ENCODE results near the gene BMPER. TPM values are rescaled to one million over a fixed set of nuclear protein-coding genes. Genes with fewer than 3 reads are reported as not detected.

BMPER gene
- total RNA-seq, 1 donor = 11.2 TPM

DNA sequence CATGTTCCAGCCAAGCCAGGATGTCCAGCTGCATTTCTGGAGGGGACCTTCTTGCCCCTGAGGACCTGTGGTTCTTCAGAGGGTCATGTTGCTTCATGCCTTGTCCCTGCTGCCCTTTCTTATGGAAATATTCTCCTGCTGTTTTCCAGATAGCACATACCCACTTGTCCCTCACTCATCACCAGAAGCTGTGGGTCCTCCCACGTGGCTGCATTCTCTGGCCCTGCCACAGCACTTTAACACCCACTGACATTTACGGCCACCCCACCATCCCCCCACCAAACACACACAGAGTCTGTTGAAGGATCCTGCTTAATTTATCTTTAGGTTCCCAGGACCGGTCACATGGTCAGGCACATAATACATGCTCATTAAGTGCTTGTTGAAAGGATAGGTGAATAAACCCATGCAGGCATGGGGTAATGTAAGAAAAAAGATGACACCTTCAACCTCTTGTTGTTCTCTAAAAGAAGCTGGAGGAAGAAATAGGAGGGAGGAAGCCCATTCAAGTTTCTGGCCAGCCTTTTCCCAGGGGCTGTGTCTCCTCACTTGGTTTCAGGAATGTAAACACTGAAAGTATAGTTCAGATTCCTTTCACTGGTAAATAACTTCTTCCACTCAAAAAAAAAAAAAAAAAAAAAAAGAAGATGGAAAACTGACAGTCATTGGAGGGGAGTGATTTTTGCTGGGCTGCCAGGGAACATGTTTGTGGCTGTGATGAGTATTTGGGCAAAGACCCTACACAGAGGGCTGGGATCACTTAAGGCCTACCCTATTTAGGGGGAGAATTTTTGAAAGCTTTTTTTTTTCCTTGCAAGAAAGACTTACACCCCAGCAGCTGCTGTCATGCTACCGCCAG is 19.8 kb upstream of the BMPER start:
- Histone ChIP-seq H4K20me1 (ENCODE audit: insufficient read depth, low read length) (no peaks in the 10 kb centered on the region), H3K9me3 (ENCODE audit: low read depth, low read length) (no peaks in the 10 kb centered on the region), H3K27me3 (ENCODE audit: insufficient read depth, low read length) (no peaks in the 10 kb centered on the region), H3K79me2 (ENCODE audit: insufficient read depth, low read length) (no peaks in the 10 kb centered on the region), H3K4me2 (ENCODE audit: insufficient read depth, low read length) (no peak overlapping the region), H2AFZ (ENCODE audit: low read length) (no peak overlapping the region), H3K4me3 (ENCODE audit: insufficient read depth, low read length) (no peak overlapping the region), H3K36me3 (ENCODE audit: insufficient read depth, low read length) (no peaks in the 10 kb centered on the region), H3K4me1 (ENCODE audit: insufficient read depth, low read length) (peaks cover 19% of the 10 kb centered on the region), H3K27ac (ENCODE audit: low read depth, low read length) (no peak overlapping the region)
- TF ChIP-seq, protein P1, sequence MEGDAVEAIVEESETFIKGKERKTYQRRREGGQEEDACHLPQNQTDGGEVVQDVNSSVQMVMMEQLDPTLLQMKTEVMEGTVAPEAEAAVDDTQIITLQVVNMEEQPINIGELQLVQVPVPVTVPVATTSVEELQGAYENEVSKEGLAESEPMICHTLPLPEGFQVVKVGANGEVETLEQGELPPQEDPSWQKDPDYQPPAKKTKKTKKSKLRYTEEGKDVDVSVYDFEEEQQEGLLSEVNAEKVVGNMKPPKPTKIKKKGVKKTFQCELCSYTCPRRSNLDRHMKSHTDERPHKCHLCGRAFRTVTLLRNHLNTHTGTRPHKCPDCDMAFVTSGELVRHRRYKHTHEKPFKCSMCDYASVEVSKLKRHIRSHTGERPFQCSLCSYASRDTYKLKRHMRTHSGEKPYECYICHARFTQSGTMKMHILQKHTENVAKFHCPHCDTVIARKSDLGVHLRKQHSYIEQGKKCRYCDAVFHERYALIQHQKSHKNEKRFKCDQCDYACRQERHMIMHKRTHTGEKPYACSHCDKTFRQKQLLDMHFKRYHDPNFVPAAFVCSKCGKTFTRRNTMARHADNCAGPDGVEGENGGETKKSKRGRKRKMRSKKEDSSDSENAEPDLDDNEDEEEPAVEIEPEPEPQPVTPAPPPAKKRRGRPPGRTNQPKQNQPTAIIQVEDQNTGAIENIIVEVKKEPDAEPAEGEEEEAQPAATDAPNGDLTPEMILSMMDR (IDR thresholded peaks at IDR 0.05; ENCODE audit: extremely low read depth, low read depth, low read length) = no peak
- DNase-seq (ENCODE audit: insufficient read length, low spot score, missing footprints) = no peak

- DNase-seq (ENCODE audit: insufficient read length, low spot score, missing footprints) = no peak
- Histone ChIP-seq H3K27ac (ENCODE audit: low read depth, low read length) (no peak overlapping the region), H3K4me2 (ENCODE audit: insufficient read depth, low read length) (no peak overlapping the region), H3K36me3 (ENCODE audit: insufficient read depth, low read length) (no peaks in the 10 kb centered on the region), H3K4me3 (ENCODE audit: insufficient read depth, low read length) (no peak overlapping the region), H4K20me1 (ENCODE audit: insufficient read depth, low read length) (no peaks in the 10 kb centered on the region), H3K27me3 (ENCODE audit: insufficient read depth, low read length) (no peaks in the 10 kb centered on the region), H3K4me1 (ENCODE audit: insufficient read depth, low read length) (peaks cover 12% of the 10 kb centered on the region), H3K9me3 (ENCODE audit: low read depth, low read length) (no peaks in the 10 kb centered on the region), H3K79me2 (ENCODE audit: insufficient read depth, low read length) (no peaks in the 10 kb centered on the region), H2AFZ (ENCODE audit: low read length) (no peak overlapping the region)
- TF ChIP-seq, protein P1 (IDR thresholded peaks at IDR 0.05; ENCODE audit: extremely low read depth, low read depth, low read length) = peak; percentile 26
Measured at GRCh38 chr7:33886149-33886623, 19.2 kb upstream of the BMPER start.

DNA sequence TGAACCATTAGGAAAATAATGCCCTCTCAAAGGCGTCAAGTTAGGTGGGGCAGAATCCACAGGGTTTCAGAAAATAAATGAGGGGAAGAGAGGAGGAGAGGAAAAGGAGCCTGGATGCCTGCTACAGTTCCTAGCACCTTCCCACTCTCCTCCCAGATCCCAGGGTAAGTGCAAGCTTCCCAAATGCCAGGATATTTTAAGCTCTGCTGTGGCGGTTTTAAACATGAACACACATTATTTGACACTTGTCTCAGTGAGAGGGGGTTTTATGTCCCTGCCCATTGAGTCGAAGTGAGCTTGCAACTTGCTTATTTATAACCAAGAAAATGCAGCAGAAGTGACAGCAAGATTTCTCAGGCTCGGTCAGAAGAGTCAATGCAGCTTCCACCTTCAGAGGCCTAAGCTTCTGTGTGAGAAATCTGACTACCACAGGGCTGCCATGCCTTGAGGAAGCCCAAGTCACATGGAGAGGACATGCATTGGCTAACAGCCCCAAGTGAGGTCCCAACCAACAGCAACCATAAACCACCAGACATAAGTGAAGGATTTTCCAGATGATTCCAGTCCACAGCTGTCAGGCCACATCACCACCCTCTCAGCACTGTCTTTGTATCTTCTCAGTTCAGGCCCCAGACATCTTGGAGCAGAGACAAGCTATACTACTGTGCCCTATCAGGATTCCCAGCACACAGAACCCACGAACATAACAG is 17.9 kb upstream of the BMPER start:
- no peaks in the 10 kb centered on the region for H3K36me3 ChIP-seq (ENCODE audit: insufficient read depth, low read length)
- no peak overlapping the region for H3K4me2 ChIP-seq (ENCODE audit: insufficient read depth, low read length)
- no peaks in the 10 kb centered on the region for H3K79me2 ChIP-seq (ENCODE audit: insufficient read depth, low read length)
- no peaks in the 10 kb centered on the region for H3K27me3 ChIP-seq (ENCODE audit: insufficient read depth, low read length)
- TF ChIP-seq, protein P1 (IDR thresholded peaks at IDR 0.05; ENCODE audit: extremely low read depth, low read depth, low read length) = no peak
- H3K4me3 ChIP-seq (ENCODE audit: insufficient read depth, low read length) = no peak overlapping the region
- no peaks in the 10 kb centered on the region for H3K4me1 ChIP-seq (ENCODE audit: insufficient read depth, low read length)
- H4K20me1 ChIP-seq (ENCODE audit: insufficient read depth, low read length) = no peaks in the 10 kb centered on the region
- no peak overlapping the region for H3K27ac ChIP-seq (ENCODE audit: low read depth, low read length)
- H2AFZ ChIP-seq (ENCODE audit: low read length) = no peak overlapping the region
- no peaks in the 10 kb centered on the region for H3K9me3 ChIP-seq (ENCODE audit: low read depth, low read length)
- no peak for DNase-seq (ENCODE audit: insufficient read length, low spot score, missing footprints)

DNA sequence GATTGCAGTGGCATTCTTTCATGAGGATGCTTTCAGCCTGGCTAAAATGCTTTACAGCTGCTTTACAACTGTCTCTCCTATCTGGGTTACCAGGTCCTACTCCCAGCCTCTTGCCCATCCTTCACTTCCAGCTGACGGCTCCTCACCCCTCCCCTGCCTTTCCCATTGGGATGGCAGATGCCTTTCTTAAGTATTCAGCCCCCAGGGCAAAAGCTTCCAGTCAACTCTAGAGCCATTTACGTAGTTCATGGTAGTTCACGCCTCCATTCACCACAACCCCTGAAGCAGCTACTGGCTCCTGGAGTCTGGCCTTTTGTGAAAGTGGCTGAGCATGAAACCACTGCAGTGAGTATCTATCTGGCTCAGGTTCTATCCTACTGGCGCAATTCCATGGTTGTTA is 17.2 kb upstream of the BMPER start:
- H3K9me3 ChIP-seq (ENCODE audit: low read depth, low read length) = no peaks in the 10 kb centered on the region
- no peak overlapping the region for H3K4me2 ChIP-seq (ENCODE audit: insufficient read depth, low read length)
- H3K36me3 ChIP-seq (ENCODE audit: insufficient read depth, low read length) = no peaks in the 10 kb centered on the region
- H2AFZ ChIP-seq (ENCODE audit: low read length) = no peak overlapping the region
- H3K27me3 ChIP-seq (ENCODE audit: insufficient read depth, low read length) = no peaks in the 10 kb centered on the region
- no peaks in the 10 kb centered on the region for H3K79me2 ChIP-seq (ENCODE audit: insufficient read depth, low read length)
- TF ChIP-seq, protein P1 (IDR thresholded peaks at IDR 0.05; ENCODE audit: extremely low read depth, low read depth, low read length) = no peak
- no peak overlapping the region for H3K4me3 ChIP-seq (ENCODE audit: insufficient read depth, low read length)
- no peak for DNase-seq (ENCODE audit: insufficient read length, low spot score, missing footprints)
- H3K27ac ChIP-seq (ENCODE audit: low read depth, low read length) = no peak overlapping the region
- H3K4me1 ChIP-seq (ENCODE audit: insufficient read depth, low read length) = no peaks in the 10 kb centered on the region
- H4K20me1 ChIP-seq (ENCODE audit: insufficient read depth, low read length) = no peaks in the 10 kb centered on the region

Data from osteoblast (primary cell).